Measurements from ENCODE around the gene TAS1R3.

TAS1R3 gene

GRCh38 chr1:1338278-1338677, 7.2 kb downstream of the TAS1R3 start:
- H3K4me3 ChIP-seq (ENCODE audit: low read depth, low read length): no peak overlapping the region
- no peak for DNase-seq (ENCODE audit: low read depth, low spot score)
- TF ChIP-seq CTCF (IDR thresholded peaks at IDR 0.05; ENCODE audit: low read depth, low read length): no peak
- in situ Hi-C loops (cut with HindIII; ENCODE audit: low sequenced_read_pairs): no loop called here

- TF ChIP-seq CTCF (IDR thresholded peaks at IDR 0.05; ENCODE audit: low read depth, low read length): no peak
- in situ Hi-C loops (cut with HindIII; ENCODE audit: low sequenced_read_pairs): no loop called here
- DNase-seq (ENCODE audit: low read depth, low spot score): no peak
- H3K4me3 ChIP-seq (ENCODE audit: low read depth, low read length): no peak overlapping the region
These were observed 9.1 kb downstream of the TAS1R3 start for GRCh38 chr1:1340185-1340584.

GRCh38 chr1:1340791-1341548, 9.9 kb downstream of the TAS1R3 start:
- H3K4me3 ChIP-seq (ENCODE audit: low read depth, low read length): no peak overlapping the region
- in situ Hi-C loops (cut with HindIII; ENCODE audit: low sequenced_read_pairs): no loop called here
- TF ChIP-seq CTCF (IDR thresholded peaks at IDR 0.05; ENCODE audit: low read depth, low read length): no peak
- DNase-seq (ENCODE audit: low read depth, low spot score): no peak

DNA sequence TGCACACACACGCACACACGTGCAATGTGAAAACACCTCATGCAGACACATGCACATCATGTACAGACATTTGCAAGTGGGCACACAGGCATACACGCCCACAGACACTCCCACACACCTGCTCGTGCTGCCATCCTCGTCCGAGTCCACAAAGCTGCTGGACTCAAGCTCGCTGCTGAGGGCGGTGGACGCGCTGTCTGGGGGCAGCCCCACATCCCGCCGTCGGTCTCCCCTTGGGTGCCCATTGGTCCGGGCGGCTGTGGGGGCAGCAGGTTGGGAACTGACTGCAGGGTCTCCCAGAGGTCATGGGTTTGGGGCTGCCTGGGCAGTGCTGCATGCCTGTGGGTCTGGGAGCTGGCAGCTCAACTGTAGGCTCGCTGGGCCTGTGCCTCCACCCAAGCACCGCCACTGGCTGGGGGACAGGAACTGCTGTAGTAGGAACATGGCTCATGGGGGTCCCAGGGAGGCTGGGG, 10.5 kb downstream of the TAS1R3 start:
- no peak overlapping the region for H3K4me3 ChIP-seq (ENCODE audit: low read depth, low read length)
- no peak for TF ChIP-seq CTCF (IDR thresholded peaks at IDR 0.05; ENCODE audit: low read depth, low read length)
- in situ Hi-C loops (cut with HindIII; ENCODE audit: low sequenced_read_pairs): no loop called here
- DNase-seq (ENCODE audit: low read depth, low spot score): no peak

GRCh38 chr1:1342061-1342562, 11.0 kb downstream of the TAS1R3 start:
- TF ChIP-seq CTCF (IDR thresholded peaks at IDR 0.05; ENCODE audit: low read depth, low read length): no peak
- in situ Hi-C loops (cut with HindIII; ENCODE audit: low sequenced_read_pairs): no loop called here
- no peak for DNase-seq (ENCODE audit: low read depth, low spot score)
- H3K4me3 ChIP-seq (ENCODE audit: low read depth, low read length): no peak overlapping the region

DNA sequence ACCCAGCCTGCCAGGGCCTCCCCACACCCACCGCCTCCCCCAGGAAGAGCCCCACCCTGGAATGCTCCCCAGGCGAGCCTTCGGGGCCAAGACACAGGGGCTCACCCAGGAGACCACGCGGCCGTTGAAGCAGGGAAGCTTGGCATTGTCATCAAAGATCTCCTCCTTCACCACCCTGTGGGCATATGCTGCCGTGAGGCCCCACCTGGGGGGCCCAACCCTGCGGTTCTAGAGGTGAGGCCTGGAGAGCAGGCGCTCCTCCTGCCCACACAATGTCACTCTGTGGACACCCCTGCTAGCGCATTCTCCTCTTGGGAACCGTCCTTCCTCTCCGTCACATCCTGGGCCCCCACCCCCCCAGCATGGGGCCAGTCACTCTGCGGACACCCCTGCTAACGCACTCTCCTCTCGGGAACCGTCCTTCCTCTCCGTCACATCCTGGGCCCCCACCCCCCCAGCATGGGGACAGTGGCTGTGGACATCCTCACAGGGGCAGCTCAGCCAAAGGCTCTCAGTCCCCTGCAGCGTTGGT, 11.6 kb downstream of the TAS1R3 start:
- no peak for DNase-seq (ENCODE audit: low read depth, low spot score)
- no peak for TF ChIP-seq CTCF (IDR thresholded peaks at IDR 0.05; ENCODE audit: low read depth, low read length)
- in situ Hi-C loops (cut with HindIII; ENCODE audit: low sequenced_read_pairs): no loop called here
- H3K4me3 ChIP-seq (ENCODE audit: low read depth, low read length): no peak overlapping the region

Measured in astrocyte of the spinal cord (primary cell).